ENCODE results near the gene KRT7. TPM values are rescaled to one million over a fixed set of nuclear protein-coding genes. Genes with fewer than 3 reads are reported as not detected.
A peak's percentile ranks its signal among the peaks of the same experiment; 100 is the strongest.
"Not testable (repeated sequence)": the region's sequence is repeated elsewhere in the genome, so short reads cannot be mapped to it uniquely, and the experiment has no call there.

KRT7 gene
- total RNA-seq, 2 donors from 2014 or later: 69.2 to 196 TPM

- Histone ChIP-seq H3K36me3 (replicated peaks in 1 of 2; ENCODE audit: insufficient read depth in 1 of 2, low read depth in 2 of 2) (no peaks in the 10 kb centered on the region), H3K9me3 (no peaks in the 10 kb centered on the region), H3K27me3 (no peaks in the 10 kb centered on the region), H3K4me3 (no peak overlapping the region), H3K4me1 (peaks cover 63% of the 10 kb centered on the region), H3K27ac (peak overlapping the region in 2 of 4 donors; percentile 23 to 25)
- DNase-seq: no peak
- intact Hi-C loops (cut with DNase I): no loop called here
- TF ChIP-seq POLR2A (IDR thresholded peaks at IDR 0.05) (no peak), CTCF (IDR thresholded peaks at IDR 0.05) (no peak)
- 84 to 90% methylated on average over 7 of the region's 7 CpGs for WGBS, 2 donors
- ATAC-seq: no peak
Observed at GRCh38 chr12:52238916-52239646, 6.0 kb downstream of the KRT7 start.

- peaks cover 65% of the 10 kb centered on the region for H3K4me1 ChIP-seq
- no peaks in the 10 kb centered on the region for H3K36me3 ChIP-seq (replicated peaks in 1 of 2; ENCODE audit: insufficient read depth in 1 of 2, low read depth in 2 of 2)
- 58 to 64% methylated on average over 2 of the region's 2 CpGs for WGBS, 2 donors
- ATAC-seq (no peak), DNase-seq (no peak)
- H3K27me3 ChIP-seq: no peaks in the 10 kb centered on the region
- peak overlapping the region in 3 of 4 donors; percentile 15 to 25 (median 23) for H3K27ac ChIP-seq
- H3K4me3 ChIP-seq: no peak overlapping the region
- H3K9me3 ChIP-seq: no peaks in the 10 kb centered on the region
- intact Hi-C loops (cut with DNase I): no loop called here
- TF ChIP-seq CTCF (IDR thresholded peaks at IDR 0.05) (no peak), POLR2A (IDR thresholded peaks at IDR 0.05) (no peak)
Observed at GRCh38 chr12:52239767-52240166, 6.7 kb downstream of the KRT7 start.

GRCh38 chr12:52240247-52240646 is 7.2 kb downstream of the KRT7 start:
- H3K4me1 ChIP-seq: peaks cover 66% of the 10 kb centered on the region
- H3K27ac ChIP-seq; H3K9me3 ChIP-seq; H3K36me3 ChIP-seq (replicated peaks in 1 of 2; ENCODE audit: insufficient read depth in 1 of 2, low read depth in 2 of 2); ATAC-seq; DNase-seq; H3K27me3 ChIP-seq; intact Hi-C loops (cut with DNase I); H3K4me3 ChIP-seq: not testable (repeated sequence)
- WGBS, 2 donors: 87 to 91% methylated on average over 6 of the region's 6 CpGs

- Histone ChIP-seq H3K9me3 (no peaks in the 10 kb centered on the region), H3K4me3 (no peak overlapping the region), H3K27me3 (no peaks in the 10 kb centered on the region), H3K27ac (no peak overlapping the region), H3K4me1 (peaks cover 66% of the 10 kb centered on the region), H3K36me3 (replicated peaks in 1 of 2; ENCODE audit: insufficient read depth in 1 of 2, low read depth in 2 of 2) (no peaks in the 10 kb centered on the region)
- no peak for TF ChIP-seq CTCF (IDR thresholded peaks at IDR 0.05)
- peak in 1 of 3 donors; percentile 4 for TF ChIP-seq POLR2A (IDR thresholded peaks at IDR 0.05)
- WGBS, 2 donors: 82% methylated on average over 5 to 11 of the region's 11 CpGs
- ATAC-seq (no peak), DNase-seq (no peak)
- intact Hi-C loops (cut with DNase I): no loop called here
Observed at GRCh38 chr12:52241205-52241842, 8.3 kb downstream of the KRT7 start.

GRCh38 chr12:52242442-52243258 is 9.6 kb downstream of the KRT7 start:
- H3K27me3 ChIP-seq: no peaks in the 10 kb centered on the region
- intact Hi-C loops (cut with DNase I): no loop called here
- no peaks in the 10 kb centered on the region for H3K36me3 ChIP-seq (replicated peaks in 1 of 2; ENCODE audit: insufficient read depth in 1 of 2, low read depth in 2 of 2)
- H3K9me3 ChIP-seq: no peaks in the 10 kb centered on the region
- H3K4me3 ChIP-seq: no peak overlapping the region
- 80 to 98% methylated on average over 8 to 10 of the region's 11 CpGs for WGBS, 2 donors
- DNase-seq: no peak
- TF ChIP-seq CTCF (IDR thresholded peaks at IDR 0.05): no peak
- TF ChIP-seq POLR2A (IDR thresholded peaks at IDR 0.05): no peak
- H3K4me1 ChIP-seq: peaks cover 67% of the 10 kb centered on the region
- no peak for ATAC-seq
- H3K27ac ChIP-seq: peak overlapping the region; percentile 92 to 99 (median 95)

All from body of pancreas (tissue), 4 donors.